ENCODE data around the gene VWA3A.
"Not testable (repeated sequence)": the region's sequence is repeated elsewhere in the genome, so short reads cannot be mapped to it uniquely, and the experiment has no call there.

VWA3A gene

GRCh38 chr16:22165508-22166285, 73.4 kb downstream of the VWA3A start:
- H3K4me1 ChIP-seq (ENCODE audit: control insufficient read depth, insufficient read depth, low read length) = no peaks in the 10 kb centered on the region
- no peak overlapping the region for H3K9ac ChIP-seq (ENCODE audit: low read length)
- peaks cover 11% of the 10 kb centered on the region for H3K9me3 ChIP-seq (ENCODE audit: control insufficient read depth, low read length)
- DNase-seq (ENCODE audit: low read depth) = no peak
- no peaks in the 10 kb centered on the region for H3K36me3 ChIP-seq (ENCODE audit: control insufficient read depth, insufficient read depth, low read length, severe bottlenecking)
- peaks cover 34% of the 10 kb centered on the region for H3K27me3 ChIP-seq (replicated peaks; ENCODE audit: control insufficient read depth, insufficient read depth, low read length)
- no peak overlapping the region for H3K4me3 ChIP-seq (ENCODE audit: low read length)

DNA sequence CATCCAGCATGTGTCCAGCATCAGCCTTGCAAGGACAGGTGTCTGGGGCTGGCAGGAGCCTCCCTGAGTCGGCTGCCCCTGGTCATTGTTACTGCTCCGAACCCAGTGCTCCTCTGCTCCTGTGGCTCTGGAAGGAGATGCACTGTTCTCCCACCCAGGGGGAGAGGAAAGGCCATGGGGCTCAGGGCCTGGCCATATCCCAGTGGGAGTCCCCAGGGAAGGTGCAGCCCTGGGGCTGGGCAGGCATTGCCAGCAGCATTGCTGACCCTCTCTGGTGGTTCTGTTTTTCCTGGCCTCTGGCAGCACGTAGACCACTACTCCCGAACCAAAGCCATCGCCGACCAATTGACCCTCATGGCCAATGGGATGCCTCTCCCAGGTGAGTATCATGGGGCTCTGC, 79.6 kb downstream of the VWA3A start:
- H3K9ac ChIP-seq (ENCODE audit: low read length) = no peak overlapping the region
- no peaks in the 10 kb centered on the region for H3K9me3 ChIP-seq (ENCODE audit: control insufficient read depth, low read length)
- H3K4me3 ChIP-seq (ENCODE audit: low read length) = no peak overlapping the region
- no peaks in the 10 kb centered on the region for H3K4me1 ChIP-seq (ENCODE audit: control insufficient read depth, insufficient read depth, low read length)
- no peak for DNase-seq (ENCODE audit: low read depth)
- peaks cover 21% of the 10 kb centered on the region for H3K27me3 ChIP-seq (replicated peaks; ENCODE audit: control insufficient read depth, insufficient read depth, low read length)
- no peaks in the 10 kb centered on the region for H3K36me3 ChIP-seq (ENCODE audit: control insufficient read depth, insufficient read depth, low read length, severe bottlenecking)

GRCh38 chr16:22172642-22173041, 80.3 kb downstream of the VWA3A start:
- DNase-seq (ENCODE audit: low read depth); H3K9me3 ChIP-seq (ENCODE audit: control insufficient read depth, low read length); H3K36me3 ChIP-seq (ENCODE audit: control insufficient read depth, insufficient read depth, low read length, severe bottlenecking); H3K4me1 ChIP-seq (ENCODE audit: control insufficient read depth, insufficient read depth, low read length); H3K4me3 ChIP-seq (ENCODE audit: low read length); H3K9ac ChIP-seq (ENCODE audit: low read length): not testable (repeated sequence)
- peaks cover 20% of the 10 kb centered on the region for H3K27me3 ChIP-seq (replicated peaks; ENCODE audit: control insufficient read depth, insufficient read depth, low read length)

DNA sequence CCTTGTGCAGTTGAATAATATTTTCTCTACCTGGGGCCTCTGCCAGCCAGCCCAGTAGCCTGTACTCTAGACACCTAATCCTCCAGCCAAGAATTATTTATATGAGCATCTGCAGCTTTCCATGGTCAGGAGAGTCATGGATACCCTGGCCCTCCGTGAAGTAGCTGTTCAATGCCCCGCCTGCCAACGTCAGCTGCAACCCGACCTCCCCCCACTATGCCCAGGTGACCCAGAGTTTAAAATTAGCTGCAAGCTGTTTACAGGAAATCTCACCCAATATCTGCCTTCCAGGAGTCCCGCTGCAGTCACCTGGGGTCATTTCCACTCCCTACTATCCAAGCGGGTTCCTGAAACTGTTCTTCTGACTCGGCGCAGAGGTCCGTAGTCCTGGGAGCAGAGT, 82.3 kb downstream of the VWA3A start:
- peaks cover 32% of the 10 kb centered on the region for H3K27me3 ChIP-seq (replicated peaks; ENCODE audit: control insufficient read depth, insufficient read depth, low read length)
- H3K4me1 ChIP-seq (ENCODE audit: control insufficient read depth, insufficient read depth, low read length) = no peaks in the 10 kb centered on the region
- no peaks in the 10 kb centered on the region for H3K36me3 ChIP-seq (ENCODE audit: control insufficient read depth, insufficient read depth, low read length, severe bottlenecking)
- DNase-seq (ENCODE audit: low read depth) = no peak
- H3K4me3 ChIP-seq (ENCODE audit: low read length) = no peak overlapping the region
- no peaks in the 10 kb centered on the region for H3K9me3 ChIP-seq (ENCODE audit: control insufficient read depth, low read length)
- no peak overlapping the region for H3K9ac ChIP-seq (ENCODE audit: low read length)

DNA sequence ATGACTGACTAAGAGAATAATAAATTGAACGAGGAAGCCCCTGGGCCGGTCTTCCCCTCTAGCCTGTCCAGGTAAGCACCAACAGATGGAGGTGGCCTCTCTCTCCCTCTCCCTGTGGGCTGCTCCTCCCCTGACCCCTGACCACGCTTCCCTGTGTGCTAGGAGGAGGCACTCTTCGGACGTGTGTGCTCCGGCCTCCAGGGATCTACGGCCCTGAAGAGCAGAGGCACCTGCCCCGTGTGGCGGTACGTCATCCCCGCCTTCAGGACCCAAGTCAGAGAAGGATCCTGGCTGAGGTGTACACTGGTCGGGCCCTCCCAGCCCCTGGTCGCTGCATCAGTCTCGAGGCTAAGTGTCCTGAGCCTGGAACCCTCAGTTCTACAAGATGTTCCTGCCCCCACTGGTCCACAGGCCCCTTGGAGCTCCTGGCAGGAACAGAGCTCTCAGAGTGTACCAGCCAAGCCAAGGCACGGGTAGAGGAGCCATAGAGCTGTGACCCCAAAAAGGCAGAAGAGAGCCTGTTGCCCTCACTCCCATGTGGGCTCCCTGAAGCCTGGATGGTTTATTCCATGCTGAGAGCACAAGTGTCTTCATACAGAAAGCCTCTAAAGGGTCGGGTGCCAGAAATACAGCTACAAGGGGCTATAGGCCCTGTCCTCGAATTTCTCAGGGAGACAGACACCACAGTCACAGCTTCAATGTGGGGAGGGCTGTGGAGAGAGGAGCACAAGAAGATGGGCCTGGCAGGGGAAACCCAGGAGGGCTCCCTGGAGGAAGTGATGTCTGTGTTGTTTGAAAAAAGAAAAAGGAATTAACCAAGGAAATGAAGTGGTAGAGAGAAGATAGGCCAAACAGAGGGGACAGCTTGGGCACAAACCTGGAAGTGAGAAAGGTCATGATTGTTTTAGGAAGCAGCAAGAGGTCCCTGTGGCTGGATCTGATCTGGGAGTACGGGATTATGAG, 85.9 kb downstream of the VWA3A start:
- Histone ChIP-seq H3K9ac (ENCODE audit: low read length) (no peak overlapping the region), H3K4me1 (ENCODE audit: control insufficient read depth, insufficient read depth, low read length) (no peaks in the 10 kb centered on the region), H3K36me3 (ENCODE audit: control insufficient read depth, insufficient read depth, low read length, severe bottlenecking) (no peaks in the 10 kb centered on the region), H3K4me3 (ENCODE audit: low read length) (no peak overlapping the region), H3K9me3 (ENCODE audit: control insufficient read depth, low read length) (no peaks in the 10 kb centered on the region), H3K27me3 (replicated peaks; ENCODE audit: control insufficient read depth, insufficient read depth, low read length) (peaks cover 31% of the 10 kb centered on the region)
- DNase-seq (ENCODE audit: low read depth) = no peak

DNA sequence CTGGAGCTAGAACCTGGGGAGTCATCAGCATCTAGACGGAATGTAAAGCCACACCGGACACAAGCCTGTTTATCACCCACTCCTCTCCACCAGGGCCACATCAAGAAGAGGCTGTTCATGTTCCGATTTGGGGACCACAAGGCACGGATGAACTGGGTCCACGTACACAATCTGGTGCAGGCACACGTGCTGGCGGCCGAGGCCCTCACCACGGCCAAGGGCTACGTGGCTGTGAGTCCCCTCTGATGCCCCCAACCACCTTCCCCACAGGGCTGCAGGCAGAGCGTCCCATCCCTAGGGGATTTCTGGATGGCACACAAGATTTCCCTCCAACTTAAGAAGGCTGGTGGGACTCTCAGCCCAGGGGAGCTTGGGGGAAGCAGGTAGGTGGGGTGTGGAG, 89.1 kb downstream of the VWA3A start:
- no peak for DNase-seq (ENCODE audit: low read depth)
- Histone ChIP-seq H3K9me3 (ENCODE audit: control insufficient read depth, low read length) (no peaks in the 10 kb centered on the region), H3K36me3 (ENCODE audit: control insufficient read depth, insufficient read depth, low read length, severe bottlenecking) (no peaks in the 10 kb centered on the region), H3K4me1 (ENCODE audit: control insufficient read depth, insufficient read depth, low read length) (no peaks in the 10 kb centered on the region), H3K9ac (ENCODE audit: low read length) (no peak overlapping the region), H3K4me3 (ENCODE audit: low read length) (no peak overlapping the region), H3K27me3 (replicated peaks; ENCODE audit: control insufficient read depth, insufficient read depth, low read length) (peaks cover 31% of the 10 kb centered on the region)

- Histone ChIP-seq H3K4me3 (ENCODE audit: low read length) (no peak overlapping the region), H3K9me3 (ENCODE audit: control insufficient read depth, low read length) (no peaks in the 10 kb centered on the region), H3K27me3 (replicated peaks; ENCODE audit: control insufficient read depth, insufficient read depth, low read length) (peaks cover 28% of the 10 kb centered on the region), H3K4me1 (ENCODE audit: control insufficient read depth, insufficient read depth, low read length) (no peaks in the 10 kb centered on the region), H3K36me3 (ENCODE audit: control insufficient read depth, insufficient read depth, low read length, severe bottlenecking) (no peaks in the 10 kb centered on the region), H3K9ac (ENCODE audit: low read length) (no peak overlapping the region)
- DNase-seq (ENCODE audit: low read depth) = no peak
Observed at GRCh38 chr16:22181843-22182242, 89.5 kb downstream of the VWA3A start.

- no peak for DNase-seq (ENCODE audit: low read depth)
- Histone ChIP-seq H3K4me1 (ENCODE audit: control insufficient read depth, insufficient read depth, low read length) (peaks cover 2% of the 10 kb centered on the region), H3K36me3 (ENCODE audit: control insufficient read depth, insufficient read depth, low read length, severe bottlenecking) (no peaks in the 10 kb centered on the region), H3K4me3 (ENCODE audit: low read length) (no peak overlapping the region), H3K9me3 (ENCODE audit: control insufficient read depth, low read length) (no peaks in the 10 kb centered on the region), H3K27me3 (replicated peaks; ENCODE audit: control insufficient read depth, insufficient read depth, low read length) (peaks cover 22% of the 10 kb centered on the region), H3K9ac (ENCODE audit: low read length) (no peak overlapping the region)
Observed at GRCh38 chr16:22183335-22183734, 91.0 kb downstream of the VWA3A start.

- Histone ChIP-seq H3K4me1 (ENCODE audit: control insufficient read depth, insufficient read depth, low read length) (peaks cover 9% of the 10 kb centered on the region), H3K36me3 (ENCODE audit: control insufficient read depth, insufficient read depth, low read length, severe bottlenecking) (no peaks in the 10 kb centered on the region), H3K27me3 (replicated peaks; ENCODE audit: control insufficient read depth, insufficient read depth, low read length) (peaks cover 15% of the 10 kb centered on the region), H3K4me3 (ENCODE audit: low read length) (no peak overlapping the region), H3K9ac (ENCODE audit: low read length) (no peak overlapping the region), H3K9me3 (ENCODE audit: control insufficient read depth, low read length) (no peaks in the 10 kb centered on the region)
- no peak for DNase-seq (ENCODE audit: low read depth)
Observed at GRCh38 chr16:22183901-22184614, 91.7 kb downstream of the VWA3A start.

GRCh38 chr16:22184615-22184968, 92.3 kb downstream of the VWA3A start:
- Histone ChIP-seq H3K9me3 (ENCODE audit: control insufficient read depth, low read length) (no peaks in the 10 kb centered on the region), H3K27me3 (replicated peaks; ENCODE audit: control insufficient read depth, insufficient read depth, low read length) (peaks cover 11% of the 10 kb centered on the region), H3K36me3 (ENCODE audit: control insufficient read depth, insufficient read depth, low read length, severe bottlenecking) (no peaks in the 10 kb centered on the region), H3K9ac (ENCODE audit: low read length) (no peak overlapping the region), H3K4me3 (ENCODE audit: low read length) (no peak overlapping the region), H3K4me1 (ENCODE audit: control insufficient read depth, insufficient read depth, low read length) (peaks cover 15% of the 10 kb centered on the region)
- no peak for DNase-seq (ENCODE audit: low read depth)

DNA sequence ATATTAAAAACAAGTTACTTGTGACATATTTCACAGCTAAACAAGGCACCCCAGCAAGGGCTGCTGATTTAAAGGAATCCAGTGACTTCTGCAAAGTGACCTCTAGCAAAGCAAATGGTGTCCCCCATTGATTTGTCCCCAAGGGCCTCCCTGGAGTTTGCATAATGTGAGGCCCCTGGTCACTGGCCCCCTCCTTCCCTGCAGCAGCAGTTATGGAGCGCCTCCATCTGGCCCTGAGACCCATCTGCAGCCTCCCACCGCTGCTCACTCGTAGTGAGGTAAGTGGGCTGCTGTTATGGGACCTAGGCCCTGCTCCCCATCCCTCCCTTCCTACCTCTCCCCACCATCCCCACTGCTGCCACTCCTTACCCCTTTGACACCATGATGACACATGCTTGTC, 94.2 kb downstream of the VWA3A start:
- no peak overlapping the region for H3K4me3 ChIP-seq (ENCODE audit: low read length)
- H3K9ac ChIP-seq (ENCODE audit: low read length) = no peak overlapping the region
- H3K36me3 ChIP-seq (ENCODE audit: control insufficient read depth, insufficient read depth, low read length, severe bottlenecking) = no peaks in the 10 kb centered on the region
- H3K9me3 ChIP-seq (ENCODE audit: control insufficient read depth, low read length) = no peaks in the 10 kb centered on the region
- no peak for DNase-seq (ENCODE audit: low read depth)
- peaks cover 23% of the 10 kb centered on the region for H3K4me1 ChIP-seq (ENCODE audit: control insufficient read depth, insufficient read depth, low read length)
- peaks cover 6% of the 10 kb centered on the region for H3K27me3 ChIP-seq (replicated peaks; ENCODE audit: control insufficient read depth, insufficient read depth, low read length)

All from adipocyte (in vitro differentiated cells).